IMR-90 (cell line): ENCODE results near the gene GABRB1.

ENCODE experiments used
- CHD1 ChIP-seq: IDR thresholded peaks from 2 replicates; pipeline ENCODE4 v1.6.1; 2012; ENCODE audit warnings: low read depth, low read length, improper control_type of control experiment
- FOS ChIP-seq: fragments of 150-350 bp; IDR thresholded peaks from 2 replicates; pipeline ENCODE4 v1.6.1; 2016; ENCODE audit warnings: low read depth, low read length
- MAZ ChIP-seq: IDR thresholded peaks from 2 replicates; pipeline ENCODE4 v1.6.1; 2012; ENCODE audit warnings: low read depth, mild to moderate bottlenecking, low read length, improper control_type of control experiment, moderate library complexity, borderline replicate concordance
- MXI1 ChIP-seq: IDR thresholded peaks from 2 replicates; pipeline ENCODE4 v1.6.1; 2012; ENCODE audit warnings: low read depth, mild to moderate bottlenecking, low read length, moderate library complexity, borderline replicate concordance
- NFE2L2 ChIP-seq: fragments of 150-350 bp; IDR thresholded peaks from 2 replicates; pipeline ENCODE4 v1.6.1; 2016; ENCODE audit warnings: low read depth, mild to moderate bottlenecking, low read length
- POLR2A ChIP-seq: IDR thresholded peaks from 2 replicates; pipeline ENCODE4 v1.6.1; 2012; ENCODE audit warnings: mild to moderate bottlenecking, low read depth, low read length
- RAD21 ChIP-seq: IDR thresholded peaks from 2 replicates; pipeline ENCODE4 v1.6.1; 2012; ENCODE audit warnings: low read length, improper control_type of control experiment
- RCOR1 ChIP-seq: IDR thresholded peaks from 2 replicates; pipeline ENCODE4 v1.6.1; 2012; ENCODE audit warnings: mild to moderate bottlenecking, low read length, improper control_type of control experiment; ENCODE audit not compliant: insufficient replicate concordance
- RFX5 ChIP-seq: IDR thresholded peaks from 2 replicates; pipeline ENCODE4 v1.8.0; 2012; ENCODE audit warnings: low read depth, mild to moderate bottlenecking, low read length, moderate library complexity
- TF ChIP-seq, protein P1 (sequence below): conservative IDR thresholded peaks from 2 replicates; pipeline ENCODE4 v1.5.1; 2012; ENCODE audit warnings: mild to moderate bottlenecking, low read depth, low read length, improper control_type of control experiment

DNA sequence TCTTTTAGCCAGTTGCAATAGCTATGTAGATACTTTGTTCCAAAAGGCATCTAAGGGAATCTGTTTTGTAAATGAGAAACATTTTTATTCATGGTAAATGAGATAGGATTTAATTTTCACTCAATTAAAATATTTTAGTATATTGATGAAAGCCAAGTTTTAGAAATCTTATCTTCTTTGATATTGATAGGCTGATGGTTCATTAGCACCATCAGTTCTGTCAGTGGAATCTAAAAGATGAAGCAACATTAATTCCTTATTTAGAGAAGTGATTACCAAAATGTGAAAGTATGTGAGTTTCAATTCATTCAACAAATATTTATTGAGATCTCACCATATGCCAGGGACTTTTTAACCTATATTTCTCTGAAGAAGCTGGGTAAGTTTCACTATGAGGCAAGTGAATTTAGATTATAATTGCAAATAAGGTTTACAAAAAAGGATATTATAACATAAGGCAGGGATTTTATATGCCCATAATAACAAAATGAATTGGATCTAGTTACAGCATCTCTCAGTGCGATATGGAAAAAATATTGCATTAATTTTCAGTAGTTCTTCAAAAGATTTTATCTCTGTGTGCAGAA, 79.3 kb downstream of the GABRB1 start:
- TF ChIP-seq RFX5 (no peak), POLR2A (no peak), MXI1 (no peak), MAZ (no peak), RCOR1 (no peak), NFE2L2 (no peak), CHD1 (no peak), RAD21 (no peak), FOS (no peak)
- TF ChIP-seq, protein P1, sequence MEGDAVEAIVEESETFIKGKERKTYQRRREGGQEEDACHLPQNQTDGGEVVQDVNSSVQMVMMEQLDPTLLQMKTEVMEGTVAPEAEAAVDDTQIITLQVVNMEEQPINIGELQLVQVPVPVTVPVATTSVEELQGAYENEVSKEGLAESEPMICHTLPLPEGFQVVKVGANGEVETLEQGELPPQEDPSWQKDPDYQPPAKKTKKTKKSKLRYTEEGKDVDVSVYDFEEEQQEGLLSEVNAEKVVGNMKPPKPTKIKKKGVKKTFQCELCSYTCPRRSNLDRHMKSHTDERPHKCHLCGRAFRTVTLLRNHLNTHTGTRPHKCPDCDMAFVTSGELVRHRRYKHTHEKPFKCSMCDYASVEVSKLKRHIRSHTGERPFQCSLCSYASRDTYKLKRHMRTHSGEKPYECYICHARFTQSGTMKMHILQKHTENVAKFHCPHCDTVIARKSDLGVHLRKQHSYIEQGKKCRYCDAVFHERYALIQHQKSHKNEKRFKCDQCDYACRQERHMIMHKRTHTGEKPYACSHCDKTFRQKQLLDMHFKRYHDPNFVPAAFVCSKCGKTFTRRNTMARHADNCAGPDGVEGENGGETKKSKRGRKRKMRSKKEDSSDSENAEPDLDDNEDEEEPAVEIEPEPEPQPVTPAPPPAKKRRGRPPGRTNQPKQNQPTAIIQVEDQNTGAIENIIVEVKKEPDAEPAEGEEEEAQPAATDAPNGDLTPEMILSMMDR: no peak
